Sigmoid colon (tissue), 4 donors: ENCODE results near the gene COL25A1.

ENCODE experiments used
- EP300 ChIP-seq, 4 donors: sonication (generic); formaldehyde crosslinking; IDR thresholded peaks; one replicate each; pipeline ENCODE4 v1.6.1; 2017; ENCODE audit warnings: antibody characterized with exemption in 4 of 4
- POLR2A ChIP-seq, 2 donors: fragments of 450-650 bp; IDR thresholded peaks; one replicate each; pipeline ENCODE4 v1.6.1; 2016; ENCODE audit warnings: antibody characterized with exemption in 2 of 2, mild to moderate bottlenecking in 2 of 2, moderate library complexity in 2 of 2
- POLR2AphosphoS5 ChIP-seq, 4 donors: sonication (generic); formaldehyde crosslinking; IDR thresholded peaks; one replicate each; pipeline ENCODE4 v1.6.1; 2017; ENCODE audit warnings: antibody characterized with exemption in 4 of 4
- TF ChIP-seq, protein P1 (sequence below), 4 experiments: fragments of 450-650 bp in 3 of 4; fragments of 200-600 bp in 1 of 4; IDR thresholded peaks; one replicate each; pipeline ENCODE4 v1.5.1; 2016 to 2019; ENCODE audit warnings: antibody characterized with exemption in 4 of 4, mild to moderate bottlenecking in 3 of 4, moderate library complexity in 2 of 4

DNA sequence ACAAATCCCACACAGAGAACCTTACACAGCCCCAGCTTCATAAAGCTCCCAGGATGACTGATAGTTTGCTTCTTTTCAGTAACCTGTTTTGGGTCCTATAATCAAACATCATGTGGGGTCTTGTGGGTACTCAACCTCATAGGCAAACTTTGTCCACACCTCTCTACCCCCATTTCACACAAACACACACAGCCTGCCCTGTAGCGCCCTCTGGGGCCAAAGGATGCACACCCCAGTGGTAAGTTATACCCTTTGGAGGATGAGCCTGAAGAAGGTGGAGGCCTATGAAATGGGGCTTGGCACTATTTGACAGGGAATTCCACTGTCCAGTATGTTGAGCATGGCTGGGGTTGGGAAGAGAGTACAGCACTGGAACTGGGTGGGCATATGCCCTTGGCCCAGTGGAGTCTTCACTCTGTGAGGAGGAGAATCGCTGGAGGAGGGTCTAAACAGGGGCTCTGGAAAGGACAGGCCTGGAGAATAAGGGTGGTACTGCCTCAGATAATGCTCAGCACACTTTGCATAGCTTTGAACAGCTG lies 30.5 kb upstream of the COL25A1 start:
- TF ChIP-seq, protein P1, sequence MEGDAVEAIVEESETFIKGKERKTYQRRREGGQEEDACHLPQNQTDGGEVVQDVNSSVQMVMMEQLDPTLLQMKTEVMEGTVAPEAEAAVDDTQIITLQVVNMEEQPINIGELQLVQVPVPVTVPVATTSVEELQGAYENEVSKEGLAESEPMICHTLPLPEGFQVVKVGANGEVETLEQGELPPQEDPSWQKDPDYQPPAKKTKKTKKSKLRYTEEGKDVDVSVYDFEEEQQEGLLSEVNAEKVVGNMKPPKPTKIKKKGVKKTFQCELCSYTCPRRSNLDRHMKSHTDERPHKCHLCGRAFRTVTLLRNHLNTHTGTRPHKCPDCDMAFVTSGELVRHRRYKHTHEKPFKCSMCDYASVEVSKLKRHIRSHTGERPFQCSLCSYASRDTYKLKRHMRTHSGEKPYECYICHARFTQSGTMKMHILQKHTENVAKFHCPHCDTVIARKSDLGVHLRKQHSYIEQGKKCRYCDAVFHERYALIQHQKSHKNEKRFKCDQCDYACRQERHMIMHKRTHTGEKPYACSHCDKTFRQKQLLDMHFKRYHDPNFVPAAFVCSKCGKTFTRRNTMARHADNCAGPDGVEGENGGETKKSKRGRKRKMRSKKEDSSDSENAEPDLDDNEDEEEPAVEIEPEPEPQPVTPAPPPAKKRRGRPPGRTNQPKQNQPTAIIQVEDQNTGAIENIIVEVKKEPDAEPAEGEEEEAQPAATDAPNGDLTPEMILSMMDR (IDR thresholded peaks at IDR 0.05): no peak
- no peak for TF ChIP-seq POLR2AphosphoS5 (IDR thresholded peaks at IDR 0.05)
- TF ChIP-seq EP300 (IDR thresholded peaks at IDR 0.05): no peak
- no peak for TF ChIP-seq POLR2A (IDR thresholded peaks at IDR 0.05)
